ENCODE data around the gene ABCA6. TPM values are rescaled to one million over a fixed set of nuclear protein-coding genes. Genes with fewer than 3 reads are reported as not detected.
"Not testable (repeated sequence)": the region's sequence is repeated elsewhere in the genome, so short reads cannot be mapped to it uniquely, and the experiment has no call there.

ABCA6 gene
- total RNA-seq, 2 donors from 2014 or later: 20.8 to 35.9 TPM

- H3K4me1 ChIP-seq: no peaks in the 10 kb centered on the region
- no peak for TF ChIP-seq CTCF (IDR thresholded peaks at IDR 0.05)
- no peak for TF ChIP-seq POLR2A (IDR thresholded peaks at IDR 0.05)
- H3K4me3 ChIP-seq: no peak overlapping the region
- DNase-seq: no peak
- no peaks in the 10 kb centered on the region for H3K27me3 ChIP-seq
- WGBS, 2 donors: 50 to 65% methylated on average over 2 of the region's 2 CpGs
- H3K36me3 ChIP-seq (replicated peaks in 1 of 2; ENCODE audit: insufficient read depth in 1 of 2, low read depth in 2 of 2): no peaks in the 10 kb centered on the region
- H3K9me3 ChIP-seq: no peaks in the 10 kb centered on the region
- ATAC-seq: no peak
- H3K27ac ChIP-seq: no peak overlapping the region
- intact Hi-C loops (cut with DNase I): no loop called here
Measured at GRCh38 chr17:69173118-69173517, 31.4 kb upstream of the ABCA6 start.

- Histone ChIP-seq H3K9me3 (no peaks in the 10 kb centered on the region), H3K4me3 (no peak overlapping the region), H3K4me1 (no peaks in the 10 kb centered on the region), H3K36me3 (replicated peaks in 1 of 2; ENCODE audit: insufficient read depth in 1 of 2, low read depth in 2 of 2) (no peaks in the 10 kb centered on the region), H3K27ac (no peak overlapping the region), H3K27me3 (no peaks in the 10 kb centered on the region)
- ATAC-seq: no peak
- TF ChIP-seq CTCF (IDR thresholded peaks at IDR 0.05) (no peak), POLR2A (IDR thresholded peaks at IDR 0.05) (no peak)
- DNase-seq: no peak
- intact Hi-C loops (cut with DNase I): no loop called here
Measured at GRCh38 chr17:69170377-69170776, 28.7 kb upstream of the ABCA6 start.

GRCh38 chr17:69168642-69169041 lies 26.9 kb upstream of the ABCA6 start:
- H3K9me3 ChIP-seq; H3K36me3 ChIP-seq (replicated peaks in 1 of 2; ENCODE audit: insufficient read depth in 1 of 2, low read depth in 2 of 2); H3K27me3 ChIP-seq; H3K4me3 ChIP-seq; H3K4me1 ChIP-seq; intact Hi-C loops (cut with DNase I); ATAC-seq; DNase-seq; H3K27ac ChIP-seq: not testable (repeated sequence)

GRCh38 chr17:69166957-69167356 lies 25.3 kb upstream of the ABCA6 start:
- ATAC-seq: no peak
- no peaks in the 10 kb centered on the region for H3K27me3 ChIP-seq
- H3K4me1 ChIP-seq: no peaks in the 10 kb centered on the region
- no peaks in the 10 kb centered on the region for H3K9me3 ChIP-seq
- 96 to 100% methylated on average over 2 of the region's 2 CpGs for WGBS, 2 donors
- no peak for DNase-seq
- H3K4me3 ChIP-seq: no peak overlapping the region
- no peak for TF ChIP-seq CTCF (IDR thresholded peaks at IDR 0.05)
- no peak for TF ChIP-seq POLR2A (IDR thresholded peaks at IDR 0.05)
- no peak overlapping the region for H3K27ac ChIP-seq
- no peaks in the 10 kb centered on the region for H3K36me3 ChIP-seq (replicated peaks in 1 of 2; ENCODE audit: insufficient read depth in 1 of 2, low read depth in 2 of 2)
- intact Hi-C loops (cut with DNase I): no loop called here

GRCh38 chr17:69164206-69164605 lies 22.5 kb upstream of the ABCA6 start:
- H3K27ac ChIP-seq: no peak overlapping the region
- H3K4me3 ChIP-seq: no peak overlapping the region
- no peaks in the 10 kb centered on the region for H3K9me3 ChIP-seq
- no peak for ATAC-seq
- H3K4me1 ChIP-seq: no peaks in the 10 kb centered on the region
- intact Hi-C loops (cut with DNase I): no loop called here
- no peak for DNase-seq
- H3K36me3 ChIP-seq (replicated peaks in 1 of 2; ENCODE audit: insufficient read depth in 1 of 2, low read depth in 2 of 2): no peaks in the 10 kb centered on the region
- no peaks in the 10 kb centered on the region for H3K27me3 ChIP-seq
- TF ChIP-seq POLR2A (IDR thresholded peaks at IDR 0.05): no peak
- no peak for TF ChIP-seq CTCF (IDR thresholded peaks at IDR 0.05)
